ENCODE data around the gene ZC3H7A. TPM values are rescaled to one million over a fixed set of nuclear protein-coding genes. Genes with fewer than 3 reads are reported as not detected.
"Not testable (repeated sequence)": the region's sequence is repeated elsewhere in the genome, so short reads cannot be mapped to it uniquely, and the experiment has no call there.

ZC3H7A gene
- total RNA-seq, 5 donors from 2014 or later (not counting 1 experiment from before 2014, with no cell fraction given) = 57.6 to 115 (median 68.2) TPM

DNA sequence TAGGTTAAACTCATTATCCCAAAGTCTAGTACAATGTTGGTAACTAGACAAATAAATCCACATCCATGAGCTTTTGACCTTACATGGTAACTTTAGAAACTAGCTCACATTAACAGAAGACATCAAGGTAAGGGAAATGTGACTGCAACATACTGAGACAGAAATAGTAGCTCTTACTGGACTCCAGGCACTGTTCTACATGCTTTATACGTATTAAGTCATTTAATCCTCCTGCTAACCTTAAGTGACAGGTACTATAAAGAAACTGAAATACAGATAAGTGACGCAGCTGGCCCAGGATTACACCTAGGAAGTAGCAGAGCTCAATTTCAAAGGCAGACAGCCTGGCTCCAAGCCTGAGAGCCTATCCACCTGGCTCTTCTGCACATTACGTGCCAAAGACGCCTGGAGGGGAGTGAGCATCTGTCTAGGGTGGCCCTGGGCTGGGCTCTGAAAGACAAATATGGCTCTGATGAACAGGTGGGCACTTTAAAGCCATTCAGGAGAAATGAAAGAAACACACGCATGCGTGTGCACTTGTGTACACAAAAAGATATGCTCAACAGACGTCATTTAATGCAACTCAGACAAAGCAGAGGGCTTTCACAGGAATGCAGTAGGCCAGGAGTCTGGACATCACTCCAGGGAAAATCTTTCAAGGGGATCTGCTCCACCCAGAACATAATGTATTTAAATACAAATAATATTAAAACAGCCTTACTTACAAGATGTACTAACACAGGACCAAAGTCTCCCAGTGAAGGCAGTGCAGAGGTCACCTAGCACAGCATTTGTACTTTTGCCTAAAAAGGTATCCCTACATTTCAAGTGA, 4.4 kb downstream of the ZC3H7A start:
- peak overlapping the region; percentile 81 to 94 for H3K27ac Mint-ChIP-seq
- no peak overlapping the region for H3K4me3 ChIP-seq (ENCODE audit: control insufficient read depth in 1 of 2, extremely low read depth in 1 of 2, low read length in 1 of 2)
- peak overlapping the region; percentile 22 for H3K27ac ChIP-seq (ENCODE audit: low read length)
- peaks cover 9% of the 10 kb centered on the region for H3K36me3 Mint-ChIP-seq
- peaks cover 73 to 80% (median 75%) of the 10 kb centered on the region in 3 donors for H3K4me1 Mint-ChIP-seq
- DNase-seq (peak in 19 of 35 experiments; percentile 15 to 68 (median 39)), ATAC-seq (replicated peaks in 1 of 4) (peak in 1 of 4 experiments; percentile 15)
- H3K36me3 ChIP-seq (ENCODE audit: control insufficient read depth in 2 of 2, extremely low read depth in 1 of 2, insufficient read depth in 1 of 2, low read length in 1 of 2) = peaks cover 0 to 2% of the 10 kb centered on the region in 2 donors
- 84% methylated on average over 3 of the region's 7 CpGs for WGBS (ENCODE audit: insufficient coverage)
- no peaks in the 10 kb centered on the region for H3K27me3 Mint-ChIP-seq
- H3K9me3 Mint-ChIP-seq = no peaks in the 10 kb centered on the region
- no peaks in the 10 kb centered on the region for H3K27me3 ChIP-seq (replicated peaks in 1 of 2; ENCODE audit: control insufficient read depth in 2 of 2, extremely low read depth in 1 of 2, insufficient read depth in 2 of 2, low read length in 1 of 2)
- H3K4me1 ChIP-seq (ENCODE audit: control insufficient read depth in 1 of 2, extremely low read depth in 1 of 2, insufficient read depth in 2 of 2, low read length in 2 of 2) = peaks cover 29 to 60% of the 10 kb centered on the region in 2 experiments
- H3K9me3 ChIP-seq = no peaks in the 10 kb centered on the region
- ChIA-PET POLR2A (interaction anchor here (0.6 to 1.5 kb wide), 6 partner anchors 9 to 58 kb away, joined by 3 to 5 read pairs (median 4); partner anchors contain the start of gene RSL1D1 (in 1 of the 2)), CTCF (interaction anchor here (0.5 to 1.3 kb wide), 4 partner anchors 8 to 636 kb away, joined by 3 to 6 read pairs (median 4); no protein-coding TSS in a partner anchor)
- H3K4me3 Mint-ChIP-seq = peak overlapping the region; percentile 24 to 61 (median 34)

DNA sequence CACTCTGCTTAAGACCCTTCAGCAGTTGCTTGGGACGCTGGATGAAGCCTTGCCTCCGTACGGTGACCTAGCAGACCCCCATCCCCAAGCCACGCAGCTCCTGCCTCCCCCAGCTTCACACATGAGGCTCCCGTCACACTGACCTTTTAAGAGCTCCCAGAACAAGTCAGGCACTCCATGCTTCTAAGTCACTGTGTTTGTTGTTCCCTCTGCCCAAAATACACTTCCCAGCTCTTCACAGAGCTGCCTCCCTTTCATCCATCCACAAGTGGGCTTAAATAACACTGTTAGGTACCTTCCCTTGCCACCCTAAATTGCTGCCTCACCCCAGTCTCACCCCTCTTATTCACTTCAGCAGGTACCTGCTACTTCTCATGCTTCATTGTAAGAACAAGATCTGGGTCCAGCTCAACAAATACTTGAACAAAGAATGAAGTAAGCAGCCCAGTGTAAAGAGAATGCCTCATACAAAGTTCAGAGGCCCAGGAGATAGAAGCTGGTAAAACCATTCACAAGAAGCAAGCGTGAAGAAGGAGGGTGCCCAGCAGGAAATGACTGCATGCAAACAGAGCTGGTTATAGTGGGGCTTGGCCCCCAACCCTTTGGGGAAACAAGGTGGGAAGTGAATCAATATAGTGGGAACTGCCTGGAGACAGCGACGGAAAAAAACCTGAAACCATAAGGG, 5.8 kb downstream of the ZC3H7A start:
- Mint-ChIP-seq H3K4me3 (peak overlapping the region in 1 of 3 donors; percentile 54), H3K27ac (peak overlapping the region; percentile 45 to 80), H3K36me3 (peaks cover 9% of the 10 kb centered on the region), H3K27me3 (no peaks in the 10 kb centered on the region), H3K4me1 (peaks cover 84 to 92% (median 87%) of the 10 kb centered on the region in 3 donors), H3K9me3 (no peaks in the 10 kb centered on the region)
- Histone ChIP-seq H3K36me3 (ENCODE audit: control insufficient read depth in 2 of 2, extremely low read depth in 1 of 2, insufficient read depth in 1 of 2, low read length in 1 of 2) (peaks cover 0 to 2% of the 10 kb centered on the region in 2 donors), H3K4me3 (ENCODE audit: control insufficient read depth in 1 of 2, extremely low read depth in 1 of 2, low read length in 1 of 2) (no peak overlapping the region), H3K27ac (ENCODE audit: low read length) (no peak overlapping the region), H3K9me3 (no peaks in the 10 kb centered on the region), H3K27me3 (replicated peaks in 1 of 2; ENCODE audit: control insufficient read depth in 2 of 2, extremely low read depth in 1 of 2, insufficient read depth in 2 of 2, low read length in 1 of 2) (no peaks in the 10 kb centered on the region), H3K4me1 (ENCODE audit: control insufficient read depth in 1 of 2, extremely low read depth in 1 of 2, insufficient read depth in 2 of 2, low read length in 2 of 2) (peaks cover 40 to 69% of the 10 kb centered on the region in 2 experiments)
- 89% methylated on average over 6 of the region's 8 CpGs for WGBS (ENCODE audit: insufficient coverage)
- ATAC-seq (replicated peaks in 1 of 4) (no peak), DNase-seq (no peak)
- CTCF ChIA-PET = interaction anchor here in 1 of 2 donors (1.1 to 1.3 kb wide), 2 partner anchors 11 to 47 kb away, joined by 3 to 4 read pairs; no protein-coding TSS in a partner anchor
- POLR2A ChIA-PET = interaction anchor here (0.6 to 1.5 kb wide), 3 partner anchors 8 to 20 kb away, joined by 3 to 5 read pairs (median 3); no protein-coding TSS in a partner anchor

DNA sequence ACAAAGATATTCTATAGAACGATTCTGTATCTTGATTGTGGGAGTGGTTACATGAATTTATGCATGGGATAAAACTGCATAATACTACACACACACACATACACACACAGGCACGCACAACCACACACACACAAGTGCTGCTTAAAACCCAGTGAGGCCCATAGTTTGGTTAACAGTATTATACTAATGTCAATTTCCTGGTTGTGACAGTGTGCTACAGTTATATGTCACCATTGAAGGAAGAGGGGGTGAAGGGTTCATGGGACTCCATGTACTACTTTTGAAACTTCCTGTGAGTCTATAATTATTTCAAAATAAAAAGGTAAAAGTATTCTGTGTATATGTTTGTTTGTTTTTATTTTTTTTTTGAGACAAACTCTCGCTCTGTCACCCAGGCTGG, 8.1 kb downstream of the ZC3H7A start:
- POLR2A ChIA-PET = no interaction called here
- H3K27me3 Mint-ChIP-seq = no peaks in the 10 kb centered on the region
- Histone ChIP-seq H3K4me1 (ENCODE audit: control insufficient read depth in 1 of 2, extremely low read depth in 1 of 2, insufficient read depth in 2 of 2, low read length in 2 of 2) (peaks cover 47 to 77% of the 10 kb centered on the region in 2 experiments), H3K27me3 (replicated peaks in 1 of 2; ENCODE audit: control insufficient read depth in 2 of 2, extremely low read depth in 1 of 2, insufficient read depth in 2 of 2, low read length in 1 of 2) (no peaks in the 10 kb centered on the region), H3K4me3 (ENCODE audit: control insufficient read depth in 1 of 2, extremely low read depth in 1 of 2, low read length in 1 of 2) (no peak overlapping the region), H3K27ac (ENCODE audit: low read length) (no peak overlapping the region), H3K36me3 (ENCODE audit: control insufficient read depth in 2 of 2, extremely low read depth in 1 of 2, insufficient read depth in 1 of 2, low read length in 1 of 2) (peaks cover 0 to 2% of the 10 kb centered on the region in 2 donors), H3K9me3 (no peaks in the 10 kb centered on the region)
- CTCF ChIA-PET = no interaction called here
- 83% methylated on average over 1 of the region's 3 CpGs for WGBS (ENCODE audit: insufficient coverage)
- ATAC-seq (replicated peaks in 1 of 4) (peak in 1 of 4 experiments; percentile 29), DNase-seq (no peak)
- peak overlapping the region in 1 of 2 donors; percentile 66 for H3K27ac Mint-ChIP-seq
- H3K9me3 Mint-ChIP-seq = no peaks in the 10 kb centered on the region
- peak overlapping the region in 1 of 3 donors; percentile 23 for H3K4me3 Mint-ChIP-seq
- H3K4me1 Mint-ChIP-seq = peaks cover 78 to 90% (median 81%) of the 10 kb centered on the region in 3 donors
- peaks cover 5% of the 10 kb centered on the region for H3K36me3 Mint-ChIP-seq

DNA sequence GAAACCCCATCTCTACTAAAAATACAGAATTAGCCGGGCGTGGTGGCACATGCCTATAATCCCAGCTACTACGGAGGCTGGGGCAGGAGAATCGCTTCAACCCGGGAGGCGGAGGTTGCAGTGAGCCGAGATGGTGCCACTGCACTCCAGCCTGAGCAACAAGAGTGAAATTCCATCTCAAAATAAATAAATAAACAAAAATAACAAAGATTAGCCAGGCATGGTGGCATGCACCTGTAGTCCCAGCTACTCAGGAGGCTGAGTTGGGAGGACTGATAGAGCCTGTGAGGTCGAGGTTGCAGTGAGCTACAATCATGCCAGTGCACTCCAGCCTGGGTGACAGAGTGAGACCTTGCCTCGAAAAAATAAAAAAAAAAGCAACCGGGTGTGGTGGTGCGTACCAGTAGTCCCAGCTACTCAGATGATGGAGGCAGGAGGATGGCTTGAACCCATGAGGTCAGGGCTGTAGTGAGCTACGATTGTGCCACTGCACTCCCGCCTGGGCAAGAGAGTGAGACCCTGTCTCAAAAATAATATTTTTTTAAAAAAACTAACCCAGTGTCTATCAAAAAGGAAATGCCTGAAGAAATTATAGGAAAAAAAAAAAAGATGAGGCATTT, 12.0 kb downstream of the ZC3H7A start:
- not testable (repeated sequence) for H3K36me3 ChIP-seq (ENCODE audit: control insufficient read depth in 2 of 2, extremely low read depth in 1 of 2, insufficient read depth in 1 of 2, low read length in 1 of 2); H3K27me3 Mint-ChIP-seq; H3K9me3 Mint-ChIP-seq; H3K4me3 Mint-ChIP-seq; ATAC-seq (replicated peaks in 1 of 4); DNase-seq; H3K4me3 ChIP-seq (ENCODE audit: control insufficient read depth in 1 of 2, extremely low read depth in 1 of 2, low read length in 1 of 2); H3K36me3 Mint-ChIP-seq; H3K9me3 ChIP-seq; H3K27me3 ChIP-seq (replicated peaks in 1 of 2; ENCODE audit: control insufficient read depth in 2 of 2, extremely low read depth in 1 of 2, insufficient read depth in 2 of 2, low read length in 1 of 2)
- POLR2A ChIA-PET = interaction anchor here (0.6 to 1.0 kb wide), 4 partner anchors 42 to 872 kb away, joined by 4 to 6 read pairs (median 5); partner anchors contain the start of gene TXNDC11 (in 1 of the 2)
- Mint-ChIP-seq H3K4me1 (peaks cover 76 to 82% (median 79%) of the 10 kb centered on the region in 3 donors), H3K27ac (peak overlapping the region; percentile 70 to 87)
- CTCF ChIA-PET = interaction anchor here (0.6 to 4.3 kb wide), 2 partner anchors 12 to 434 kb away, joined by 4 to 37 read pairs; partner anchors contain the start of gene ZC3H7A (in 1 of the 2)
- Histone ChIP-seq H3K27ac (ENCODE audit: low read length) (peak overlapping the region; percentile 20), H3K4me1 (ENCODE audit: control insufficient read depth in 1 of 2, extremely low read depth in 1 of 2, insufficient read depth in 2 of 2, low read length in 2 of 2) (peaks cover 42 to 77% of the 10 kb centered on the region in 2 experiments)
- 100% methylated on average over 2 of the region's 13 CpGs for WGBS (ENCODE audit: insufficient coverage)

DNA sequence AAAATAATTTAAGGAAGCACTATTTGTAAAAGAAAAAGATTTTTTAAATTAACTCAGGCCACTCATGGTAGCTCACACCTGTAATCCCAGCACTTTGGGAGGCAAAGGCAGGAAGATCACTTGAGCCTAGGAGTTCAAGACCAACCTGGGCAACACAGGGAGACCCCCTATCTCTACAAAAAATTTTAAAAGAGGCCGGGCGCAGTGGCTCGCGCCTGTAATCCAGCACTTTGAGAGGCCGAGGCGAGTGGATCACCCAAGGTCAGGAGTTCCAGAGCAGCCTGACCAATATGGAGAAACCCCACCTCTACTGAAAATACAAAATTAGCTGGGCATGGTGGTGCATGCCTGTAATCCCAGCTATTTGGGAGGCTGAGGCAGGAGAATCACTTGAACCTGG, 12.7 kb downstream of the ZC3H7A start:
- H3K27me3 Mint-ChIP-seq; ATAC-seq (replicated peaks in 1 of 4); H3K36me3 ChIP-seq (ENCODE audit: control insufficient read depth in 2 of 2, extremely low read depth in 1 of 2, insufficient read depth in 1 of 2, low read length in 1 of 2); H3K36me3 Mint-ChIP-seq; H3K9me3 ChIP-seq; DNase-seq; H3K4me3 ChIP-seq (ENCODE audit: control insufficient read depth in 1 of 2, extremely low read depth in 1 of 2, low read length in 1 of 2); H3K27me3 ChIP-seq (replicated peaks in 1 of 2; ENCODE audit: control insufficient read depth in 2 of 2, extremely low read depth in 1 of 2, insufficient read depth in 2 of 2, low read length in 1 of 2); H3K9me3 Mint-ChIP-seq: not testable (repeated sequence)
- Mint-ChIP-seq H3K4me3 (peak overlapping the region in 1 of 3 donors; percentile 80), H3K27ac (peak overlapping the region; percentile 63 to 73), H3K4me1 (peaks cover 72 to 80% (median 75%) of the 10 kb centered on the region in 3 donors)
- CTCF ChIA-PET = interaction anchor here in 1 of 2 donors (0.6 to 4.3 kb wide), 7 partner anchors 8 to 224 kb away, joined by 3 to 37 read pairs (median 3); partner anchors contain the start of gene ZC3H7A
- Histone ChIP-seq H3K27ac (ENCODE audit: low read length) (peak overlapping the region; percentile 97), H3K4me1 (ENCODE audit: control insufficient read depth in 1 of 2, extremely low read depth in 1 of 2, insufficient read depth in 2 of 2, low read length in 2 of 2) (peaks cover 40 to 75% of the 10 kb centered on the region in 2 experiments)
- POLR2A ChIA-PET = interaction anchor here (0.6 to 1.3 kb wide), 10 partner anchors 8 to 198 kb away, joined by 3 to 7 read pairs (median 4); partner anchors contain the start of genes ZC3H7A (in 2 of the 2), GSPT1 (in 1 of the 2), LITAF (in 1 of the 2) and TXNDC11 (in 1 of the 2)
- 90% methylated on average over 4 of the region's 6 CpGs for WGBS (ENCODE audit: insufficient coverage)

Data from T-cell (primary cell).